Pancreas (tissue), 10 donors: Measurements from ENCODE around the gene NAA25. TPM values are rescaled to one million over a fixed set of nuclear protein-coding genes. Genes with fewer than 3 reads are reported as not detected.
A peak's percentile ranks its signal among the peaks of the same experiment; 100 is the strongest.

Experiments
- ATAC-seq, 4 donors: fragments of 200-7000 bp; cut with Tn5 transposase; one replicate each; pipeline versions ENCODE4 v1.8.0 to v1.9.1; 2020; ENCODE audit warnings: mild to moderate bottlenecking in 4 of 4, moderate library complexity in 4 of 4
- DNase-seq, 6 donors: peaks; one replicate each; pipeline ENCODE4 v3.0.0-alpha.2; 2020
- FAIRE-seq: peaks from 2 replicates; lab custom pipeline; 2012; peaks lifted over from hg19 to GRCh38; lab: Jason Lieb, UNC
- H3K27ac ChIP-seq, 4 donors: fragments of 200-600 bp; sonication (generic); 1 replicate in 3 of 4; 2 replicates in 1 of 4; pipeline versions ENCODE4 v1.5.0 to v1.8.0; 2020
- H3K27me3 ChIP-seq, 4 donors: fragments of 200-600 bp; one replicate each; pipeline ENCODE4 v1.8.0; 2021
- H3K36me3 ChIP-seq, 3 donors: fragments of 200-600 bp; sonication (generic) in 1 of 3; one replicate each; pipeline versions ENCODE4 v1.5.0 to v1.8.0; 2020 to 2021
- H3K4me1 ChIP-seq, 3 donors: fragments of 200-600 bp; one replicate each; pipeline ENCODE4 v1.8.0; 2021
- H3K4me3 ChIP-seq, 4 donors: fragments of 200-600 bp; sonication (generic) in 2 of 4; one replicate each; pipeline versions ENCODE4 v1.5.0 to v1.8.0; 2020 to 2021
- H3K9me3 ChIP-seq, 4 donors: fragments of 200-600 bp; one replicate each; pipeline ENCODE4 v1.8.0; 2021
- CTCF ChIP-seq, 4 donors: fragments of 200-600 bp; sonication (generic) in 3 of 4; IDR thresholded peaks; one replicate each; pipeline versions ENCODE4 v1.5.0 to v1.8.0; 2021; ENCODE audit warnings: antibody characterized with exemption in 4 of 4
- WGBS, 2 donors: extraction: QIAGEN DNeasy Blood & Tissue Kit; methylation state at CpG; one replicate each; pipeline ENCODE4 v1.1.7; 2013; 5-methylcytosine and 5-hydroxymethylcytosine counted together
- intact Hi-C, 3 donors: fragments of 100-400 bp; cut with DNase I; formaldehyde crosslinking; loops; one replicate each; pipeline versions ENCODE4 v1.11.1 to v1.14.2; 2022
- polyA plus RNA-seq, 2 donors: library from polyadenylated mRNA; stranded (reverse); fragments of 200-250 nt; gene quantifications; one replicate each; pipeline ENCODE4 v1.2.3, GENCODE V29; 2013
- total RNA-seq, 6 donors: library from RNA; stranded (reverse); fragmentation: NEBNext Ultra II Directional in 4 of 6; extraction: Animal tissue kit (Norgen Biotek cat#: 25700) in 4 of 6; gene quantifications; one replicate each; pipeline versions ENCODE4 v1.2.1 to v1.2.4, GENCODE V29; 2021 to 2023
- donor health status: healthy with polysubstance abuse.
- donor health status: DM: no; HTN: no; CAD: no; lungs with moderate emphysema.
- donor health status: DM: no; HTN: no; CAD: no.
- donor health status: control.
- donor health status: control.
- donor health status: Bipolar disorder and iron deficiency.
- donor health status: DM: yes; HTN: yes; CAD: no.
- donor health status: DM: no; HTN: no; CAD: no.
- donor health status: DM: no; HTN: no; CAD: no.
- donor health status: DM: yes; HTN: yes; CAD: no.

The NAA25 gene
- total and polyA plus RNA-seq, 8 donors, result 5.0 to 14.1 (median 12.0) TPM

- H3K27ac ChIP-seq, result no peak overlapping the region
- H3K9me3 ChIP-seq, result no peaks in the 10 kb centered on the region
- WGBS, 2 donors, result 85 to 87% methylated on average over 1 of the region's 1 CpG
- no peak overlapping the region for H3K4me3 ChIP-seq
- peaks cover 0 to 13% (median 10%) of the 10 kb centered on the region in 3 donors for H3K4me1 ChIP-seq
- no peak for ATAC-seq
- H3K27me3 ChIP-seq, result no peaks in the 10 kb centered on the region
- no peak for DNase-seq
- FAIRE-seq, result no peak
- intact Hi-C loops, result no loop called here
- TF ChIP-seq CTCF (IDR thresholded peaks at IDR 0.05), result no peak
- H3K36me3 ChIP-seq, result peaks cover 0 to 3% (median 0%) of the 10 kb centered on the region in 3 donors
Measured at GRCh38 chr12:112017041-112017440, 91.5 kb downstream of the NAA25 start.

- no peak for FAIRE-seq
Measured at GRCh38 chr12:112015938-112016337, 92.6 kb downstream of the NAA25 start.

GRCh38 chr12:112013601-112014402 lies 94.8 kb downstream of the NAA25 start:
- peak overlapping the region; percentile 65 to 90 (median 84) for H3K4me3 ChIP-seq
- H3K36me3 ChIP-seq, result no peaks in the 10 kb centered on the region
- no peaks in the 10 kb centered on the region for H3K27me3 ChIP-seq
- no peak for FAIRE-seq
- intact Hi-C loops, result no loop called here
- peak overlapping the region; percentile 84 to 93 (median 88) for H3K27ac ChIP-seq
- peaks cover 0 to 26% (median 14%) of the 10 kb centered on the region in 3 donors for H3K4me1 ChIP-seq
- peak; percentile 60 to 87 (median 76) for DNase-seq
- peak; percentile 50 to 66 (median 56) for ATAC-seq
- H3K9me3 ChIP-seq, result no peaks in the 10 kb centered on the region
- TF ChIP-seq CTCF (IDR thresholded peaks at IDR 0.05), result peak in 1 of 4 donors; percentile 3
- WGBS, 2 donors, result 1% methylated on average over 54 of the region's 54 CpGs

More at GRCh38 chr12:112015938-112016337, 92.6 kb downstream of the NAA25 start:
- no peaks in the 10 kb centered on the region for H3K36me3 ChIP-seq
- no peak for ATAC-seq
- H3K4me3 ChIP-seq, result no peak overlapping the region
- peaks cover 0 to 21% (median 10%) of the 10 kb centered on the region in 3 donors for H3K4me1 ChIP-seq
- H3K27me3 ChIP-seq, result no peaks in the 10 kb centered on the region
- intact Hi-C loops, result no loop called here
- H3K9me3 ChIP-seq, result no peaks in the 10 kb centered on the region
- WGBS, 2 donors, result 93 to 95% methylated on average over 6 of the region's 6 CpGs
- TF ChIP-seq CTCF (IDR thresholded peaks at IDR 0.05), result no peak
- DNase-seq, result no peak
- H3K27ac ChIP-seq, result no peak overlapping the region

DNA sequence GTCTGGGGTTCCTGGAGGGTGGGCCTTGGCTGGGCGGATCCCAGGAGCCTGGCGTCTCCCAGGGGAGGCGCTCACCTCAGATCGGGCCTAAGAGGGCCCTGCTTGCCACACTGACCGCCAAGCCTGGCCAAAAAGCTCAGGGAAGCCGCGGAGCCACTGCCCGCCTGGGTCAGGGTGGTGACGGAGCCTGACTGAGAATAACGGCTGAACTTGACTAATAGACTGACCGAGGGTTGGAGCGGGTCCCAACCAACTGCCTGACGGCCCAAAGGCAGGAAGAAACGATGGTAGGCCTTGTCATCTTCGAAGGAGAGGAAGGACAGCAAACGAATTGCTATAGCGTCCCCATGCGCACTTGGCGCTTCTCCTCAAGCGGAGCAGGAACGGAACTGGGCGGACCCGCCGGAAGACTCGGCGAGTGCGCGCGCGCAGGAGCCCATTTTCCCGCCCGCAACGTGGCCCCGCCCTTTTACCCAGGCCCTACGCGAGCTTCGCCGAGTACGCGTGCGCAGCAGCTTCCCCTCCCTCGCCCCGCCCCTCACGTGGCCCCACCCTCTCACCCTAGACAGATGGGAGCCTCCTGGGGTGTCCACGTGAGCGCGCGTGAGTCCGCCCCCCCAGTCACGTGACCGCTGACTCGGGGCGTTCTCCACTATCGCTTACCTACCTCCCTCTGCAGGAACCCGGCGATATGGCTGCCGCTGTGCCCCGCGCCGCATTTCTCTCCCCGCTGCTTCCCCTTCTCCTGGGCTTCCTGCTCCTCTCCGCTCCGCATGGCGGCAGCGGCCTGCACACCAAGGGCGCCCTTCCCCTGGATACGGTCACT lies 95.6 kb downstream of the NAA25 start, which contains the start of the genes ERP29 and TMEM116:
Gene ERP29, plus strand, starts transcription at position 652 of the 826 bp plus-strand sequence. Its CDS starts 40 bp downstream, at position 692.
Gene TMEM116, minus strand, starts transcription at position 391 of the 826 bp plus-strand sequence. CDS start 7,895 bp downstream, outside the sequence.
- Histone ChIP-seq H3K4me1 (peaks cover 0 to 26% (median 10%) of the 10 kb centered on the region in 3 donors), H3K4me3 (peak within 1 kb of the TSS; percentile 65 to 90 (median 84)), H3K27me3 (no peaks in the 10 kb centered on the region), H3K27ac (peak within 1 kb of the TSS; percentile 84 to 95 (median 92)), H3K9me3 (no peaks in the 10 kb centered on the region), H3K36me3 (no peaks in the 10 kb centered on the region)
- DNase-seq (peak; percentile 99 to 100 (median 100)), ATAC-seq (peak; percentile 84 to 91 (median 89)), FAIRE-seq (no peak)
- 0 to 1% methylated on average over 59 to 67 of the region's 67 CpGs for WGBS, 2 donors
- peak; percentile 25 to 60 (median 40) for TF ChIP-seq CTCF (IDR thresholded peaks at IDR 0.05)
- intact Hi-C loops, result no loop called here
